G401 (cell line): ENCODE measurements around the gene ELOB. TPM values are rescaled to one million over a fixed set of nuclear protein-coding genes. Genes with fewer than 3 reads are reported as not detected.

Source experiments
- DNase-seq: peaks from one replicate; pipeline ENCODE4 v3.0.0-alpha.2; 2015; ENCODE audit warnings: low spot score
- in situ Hi-C: cut with HindIII; loops from 2 replicates; pipeline ENCODE4 v1.10.0; 2016; ENCODE audit warnings: low sequenced_read_pairs, mixed read lengths
- total RNA-seq: library from RNA; depleted of rRNA; stranded (reverse); fragments of >200 nt; shearing (Covaris generic); gene quantifications from 2 replicates; pipeline ENCODE4 v1.2.3, GENCODE V29; 2014

Gene ELOB
- total RNA-seq, 1 experiment from 2014 or later, result 178 TPM

DNA sequence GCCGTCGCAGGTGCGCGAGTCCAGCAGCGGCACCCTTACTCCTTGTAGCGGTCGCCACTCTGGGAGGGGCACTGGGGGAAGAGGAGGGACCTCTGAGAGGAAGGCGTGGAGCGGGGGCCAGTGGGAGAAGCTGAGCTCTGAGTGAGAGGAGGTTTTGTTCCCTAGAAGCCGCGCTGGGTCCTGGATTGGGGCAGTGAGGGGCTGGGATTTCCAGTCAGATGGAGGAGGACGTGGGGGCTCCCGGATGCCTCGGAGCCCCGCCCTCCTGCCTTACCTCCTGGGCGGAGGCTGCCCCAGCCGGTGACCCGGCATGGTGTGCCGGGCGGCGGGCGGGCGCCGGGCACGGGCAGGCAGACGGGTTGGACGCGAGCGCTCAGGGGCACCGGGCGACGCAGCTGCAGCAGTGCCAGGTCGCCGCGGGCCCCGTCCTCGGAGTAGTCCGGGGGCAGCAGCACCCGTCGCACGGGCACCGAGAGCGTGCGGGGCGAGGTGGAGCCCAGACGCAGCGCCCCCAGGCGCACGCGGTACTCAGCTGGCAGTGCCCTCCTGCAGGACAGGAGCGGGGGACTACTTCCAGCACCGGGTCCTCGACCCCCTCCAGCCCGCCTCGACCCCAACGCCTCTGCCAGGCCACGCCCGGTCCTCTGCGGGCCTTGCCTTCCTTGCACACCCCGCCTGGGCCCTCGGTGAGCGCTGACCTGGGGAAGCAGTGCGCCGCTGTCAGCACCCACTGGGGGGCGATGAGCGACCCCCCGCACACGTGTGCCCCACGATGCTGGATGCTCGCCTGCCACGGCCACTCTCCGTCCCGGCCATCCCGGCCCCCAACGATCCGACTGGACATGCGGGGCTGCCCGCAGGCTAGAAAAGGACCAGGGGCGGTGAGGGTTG is 8.3 kb upstream of the ELOB start:
- in situ Hi-C loops, result no loop called here
- no peak for DNase-seq

DNA sequence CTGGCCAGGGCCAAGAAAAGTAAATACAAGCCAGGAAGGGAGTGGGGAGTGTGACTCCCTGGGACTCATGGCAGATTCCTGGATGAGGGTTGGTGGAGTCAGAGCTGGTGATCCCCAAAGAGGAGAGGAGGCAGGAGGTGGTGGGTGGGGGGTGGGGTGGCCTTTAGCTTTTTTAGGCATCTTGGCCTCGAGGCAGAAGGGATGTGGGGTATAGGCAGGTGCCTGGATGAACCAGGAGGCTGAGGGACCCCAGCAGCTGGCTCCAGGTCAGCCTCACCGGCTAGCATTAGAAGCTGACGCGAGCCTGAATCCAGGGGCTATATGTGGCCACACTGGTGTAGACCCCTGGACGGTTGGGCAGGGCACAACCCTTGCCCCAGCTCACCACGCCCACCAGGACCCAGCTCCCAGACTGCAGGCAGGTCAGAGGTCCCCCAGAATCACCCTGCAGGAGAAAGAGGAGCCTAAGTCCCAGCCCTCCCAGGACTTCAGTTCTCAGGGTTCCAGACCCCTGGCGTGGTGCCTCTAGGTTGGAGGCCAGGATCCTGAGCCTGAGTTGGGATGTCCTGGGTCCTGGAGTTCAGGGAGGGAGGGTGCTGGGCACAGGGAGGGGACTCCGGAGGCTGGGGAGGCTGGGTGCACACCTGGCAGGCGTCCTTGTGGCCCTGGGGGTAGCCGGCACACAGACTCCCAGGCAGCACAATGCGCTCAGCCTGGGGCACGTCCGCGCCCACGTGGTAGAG is 7.4 kb upstream of the ELOB start:
- no peak for DNase-seq
- in situ Hi-C loops, result no loop called here

DNA sequence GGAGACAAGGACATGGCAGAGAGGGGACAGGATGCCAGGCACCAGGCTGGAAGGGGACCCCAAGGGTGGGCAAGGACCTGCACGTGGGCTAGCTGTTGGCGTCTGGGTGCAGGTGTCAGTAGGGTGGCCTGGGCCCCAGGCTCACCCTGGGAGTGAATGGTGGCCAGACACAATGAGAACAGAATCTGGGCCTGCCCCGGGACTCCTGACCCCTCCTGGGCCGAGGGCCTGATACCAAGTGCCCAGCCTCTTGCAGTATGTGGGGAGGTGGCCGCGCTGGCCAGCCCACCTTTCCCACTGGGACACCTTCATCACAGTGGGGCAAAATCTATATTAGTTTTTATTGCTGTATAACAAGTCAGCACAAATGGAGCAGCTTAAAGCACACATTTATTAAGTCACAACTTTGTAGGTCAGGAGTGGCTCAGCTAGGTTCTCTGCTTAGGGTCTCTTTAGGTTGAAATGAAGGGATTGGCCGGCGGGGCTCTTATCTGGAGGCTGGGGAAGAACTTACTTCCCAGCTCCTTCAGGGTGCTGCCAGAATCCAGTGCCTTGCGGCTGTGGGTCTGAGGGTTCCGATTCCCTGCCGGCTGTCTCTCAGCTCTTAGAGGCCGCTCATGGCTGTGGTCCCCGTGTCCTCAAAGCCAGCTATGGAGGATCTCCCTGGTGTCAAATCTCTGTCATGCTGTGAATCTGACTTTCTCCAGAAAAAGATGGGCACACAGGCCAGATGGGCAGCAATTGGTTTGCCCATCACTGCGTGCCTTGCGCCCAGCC is 6.7 kb upstream of the ELOB start:
- in situ Hi-C loops, result no loop called here
- no peak for DNase-seq

DNA sequence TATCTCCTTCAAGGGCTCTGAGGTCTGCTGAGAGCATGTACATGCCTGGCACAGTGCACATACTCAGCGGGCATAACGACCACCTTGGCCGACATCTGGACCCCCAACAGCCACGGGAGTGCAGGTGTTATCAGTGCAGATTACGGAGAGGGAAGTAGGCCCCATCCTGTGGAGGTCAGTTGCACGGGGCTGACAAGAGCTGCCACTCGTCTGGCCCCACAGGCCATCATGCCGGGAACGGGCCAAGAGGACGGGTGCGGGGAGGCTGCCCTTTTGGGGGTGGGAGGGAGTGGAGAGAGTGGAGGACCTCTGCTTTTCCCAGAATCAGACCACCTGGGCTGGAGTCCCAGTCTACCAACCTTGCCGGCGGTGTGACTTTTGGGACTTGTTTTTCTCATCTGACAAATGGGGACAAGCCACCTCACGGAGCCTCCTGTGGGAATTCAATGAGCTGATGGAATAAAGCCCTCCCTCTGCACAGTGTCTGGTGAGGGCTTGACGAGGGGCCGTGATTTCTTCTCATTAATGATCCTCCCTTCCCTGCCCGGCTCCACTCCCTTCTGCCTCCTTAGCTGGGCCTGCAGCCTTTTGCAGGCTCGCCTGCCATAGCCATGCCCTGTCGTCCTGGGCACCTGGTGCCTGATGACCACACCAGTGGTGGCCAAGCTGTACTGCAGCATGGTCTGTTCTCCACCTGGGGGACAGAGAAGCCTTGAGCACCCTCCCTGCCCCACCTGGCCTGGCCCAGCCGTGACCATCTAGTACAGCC is 5.7 kb upstream of the ELOB start:
- in situ Hi-C loops, result no loop called here
- no peak for DNase-seq

DNA sequence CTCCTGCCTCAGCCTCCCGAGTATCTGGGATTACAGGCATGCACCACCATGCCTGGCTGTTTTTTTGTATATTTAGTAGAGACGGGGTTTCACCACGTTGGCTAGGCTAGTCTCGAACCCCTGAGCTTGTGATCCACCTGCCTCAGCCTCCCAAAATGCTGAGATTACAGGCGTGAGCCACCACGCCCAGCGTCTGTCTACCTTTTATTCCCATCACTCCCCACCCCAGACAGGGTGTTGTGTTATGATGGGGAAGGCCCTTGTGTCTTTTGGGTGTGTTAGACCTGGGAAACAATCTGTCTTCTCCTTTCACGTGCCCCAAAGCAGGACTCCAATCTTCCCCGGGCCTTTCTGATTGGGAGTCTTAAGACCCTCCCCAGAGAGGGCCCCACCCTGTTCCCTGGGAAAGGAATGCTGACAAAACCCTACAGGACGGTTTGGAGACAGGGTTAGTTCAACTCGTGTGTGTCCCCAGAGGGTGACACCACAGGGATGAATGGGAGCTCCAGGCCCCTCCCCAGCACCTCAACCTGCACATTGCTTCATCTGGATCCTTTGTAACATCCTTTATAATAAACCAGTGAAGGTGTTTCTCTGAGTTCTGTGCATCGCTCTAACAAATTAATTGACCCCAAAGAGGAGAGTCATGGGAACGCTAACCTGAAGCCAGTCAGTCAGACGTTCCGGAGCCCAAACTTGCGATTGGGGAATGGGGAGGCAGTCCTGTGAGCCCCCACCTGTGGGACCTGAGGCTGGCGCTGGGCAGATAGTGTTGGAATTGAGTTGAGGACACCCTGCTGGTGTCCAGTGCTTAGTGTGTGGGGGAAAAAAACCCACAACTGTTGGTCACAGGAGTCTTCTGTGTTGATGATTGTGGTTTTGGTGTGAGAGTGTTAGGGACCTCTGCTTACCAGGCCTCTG is 3.2 kb upstream of the ELOB start:
- in situ Hi-C loops, result no loop called here
- DNase-seq, result no peak

DNA sequence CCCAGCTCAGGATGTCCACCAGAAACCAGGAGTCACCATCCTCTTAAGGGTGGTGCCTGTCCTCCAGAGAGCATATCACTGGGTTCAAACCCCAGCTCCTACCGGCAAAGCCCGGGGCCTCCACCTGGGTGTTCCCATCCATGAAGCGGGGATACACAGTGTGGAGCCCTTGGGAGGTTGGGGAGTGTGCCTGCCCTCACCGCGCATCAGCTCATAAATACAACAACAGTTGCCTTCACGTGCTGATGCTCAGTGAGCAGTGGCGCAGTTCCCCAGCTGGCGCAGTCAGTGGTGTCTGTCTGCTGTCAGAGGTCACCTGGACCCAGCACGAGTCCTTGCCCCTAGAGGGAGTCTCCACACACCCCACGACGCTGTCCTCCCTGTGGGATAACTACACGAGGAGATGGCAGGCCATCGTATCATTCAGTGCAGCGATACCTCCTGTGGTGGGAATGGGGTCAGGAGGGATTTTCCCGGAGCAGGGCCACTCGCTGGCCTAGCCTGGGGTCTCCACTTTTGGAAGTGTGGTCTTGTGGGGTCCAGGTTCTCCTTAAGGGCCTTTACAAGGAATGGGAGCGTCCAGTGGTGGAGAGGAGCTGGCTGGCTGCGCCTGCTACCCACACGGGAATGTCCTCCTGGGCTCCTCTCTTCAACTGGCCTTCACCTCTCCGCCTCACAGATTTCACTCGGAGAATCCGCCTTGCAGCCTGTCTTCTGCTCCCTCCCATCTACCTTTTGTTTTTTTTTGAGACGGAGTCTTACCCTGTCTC is 2.3 kb upstream of the ELOB start:
- in situ Hi-C loops, result no loop called here
- DNase-seq, result no peak

DNA sequence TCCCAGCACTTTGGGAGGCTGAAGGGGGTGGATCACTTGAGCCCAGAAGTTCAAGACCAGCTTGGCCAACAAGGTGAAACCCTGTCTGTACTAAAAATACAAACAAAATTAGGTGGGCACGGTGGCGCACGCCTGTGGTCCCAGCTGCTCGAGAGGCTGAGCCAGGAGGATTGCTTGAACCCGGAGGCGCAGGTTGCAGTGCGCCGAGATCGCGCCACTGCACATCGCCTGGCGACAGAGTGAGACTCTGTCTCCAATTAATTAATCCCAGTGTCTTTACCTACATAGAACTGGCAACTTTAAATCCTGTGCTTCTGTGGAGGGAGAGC is 1.5 kb upstream of the ELOB start:
- in situ Hi-C loops, result no loop called here

DNA sequence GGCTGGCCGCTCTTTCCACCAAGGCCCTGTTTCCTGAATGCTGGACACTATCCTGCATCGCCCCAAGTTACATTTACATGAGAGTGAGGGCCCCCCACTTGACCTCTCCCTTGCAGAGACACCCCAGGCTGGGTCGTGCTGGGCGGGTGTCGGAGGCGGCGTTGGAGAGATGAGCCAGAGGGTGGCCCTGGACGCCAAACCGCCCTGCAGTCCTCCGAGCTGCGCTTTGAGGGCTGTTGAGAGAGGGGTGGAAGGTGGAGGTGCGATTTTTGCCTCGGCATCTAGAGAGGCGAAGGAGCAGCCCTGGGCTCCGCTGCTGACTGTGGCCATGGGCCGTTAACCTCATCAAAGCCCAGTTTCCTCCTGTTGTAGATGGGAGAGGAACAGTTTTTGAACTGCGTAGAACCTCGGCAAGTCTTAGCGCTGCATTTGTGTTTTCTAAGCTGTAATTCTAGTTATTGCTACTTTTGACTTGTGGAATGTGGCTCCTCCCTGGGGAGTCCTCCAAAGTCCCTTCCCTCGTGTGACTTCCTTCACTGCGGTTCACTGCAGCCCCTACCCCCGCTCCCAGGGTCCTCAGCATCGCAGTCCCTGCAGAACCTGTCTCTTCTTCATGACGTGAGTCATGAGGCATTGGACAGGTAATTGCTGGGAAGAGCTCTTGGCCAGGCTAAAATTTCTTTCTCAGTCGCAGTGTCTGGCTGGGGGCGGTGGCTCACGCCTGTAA is 986 bp upstream of the ELOB start:
- in situ Hi-C loops, result no loop called here
- peak; percentile 51 for DNase-seq

More for the DNA sequence above, 1.5 kb upstream of the ELOB start:
- no peak for DNase-seq

DNA sequence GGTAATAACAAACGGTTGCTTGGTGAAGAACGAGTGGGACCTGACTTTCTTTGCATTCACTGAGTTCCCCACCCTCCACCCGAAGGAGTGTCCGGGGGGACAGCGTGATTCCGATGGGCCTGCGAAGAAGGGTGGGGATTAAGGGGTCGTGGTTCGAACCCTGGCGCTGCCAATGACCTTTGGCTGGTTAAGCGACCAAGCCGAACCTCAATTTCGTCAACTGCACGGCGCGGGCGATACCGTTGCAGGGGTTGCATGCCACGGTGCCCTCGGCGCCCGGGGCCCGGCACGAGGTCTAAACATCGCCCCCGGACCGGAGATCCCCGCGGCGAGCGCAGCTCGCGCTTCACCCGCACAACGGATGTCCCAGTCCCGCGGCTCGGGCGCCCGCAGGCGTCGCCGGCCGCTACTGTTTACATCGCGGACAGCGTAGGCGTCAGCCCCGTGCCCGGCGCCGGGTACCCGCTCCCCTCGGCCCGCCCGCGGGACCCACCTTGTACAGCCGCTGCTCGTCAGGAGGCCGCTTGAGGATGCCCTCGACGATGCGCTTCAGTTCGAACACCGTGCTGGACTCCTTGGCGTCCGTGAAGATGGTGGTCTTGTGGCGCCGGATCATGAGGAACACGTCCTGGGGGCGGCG is 460 bp downstream of the ELOB start:
- DNase-seq, result no peak
- in situ Hi-C loops, result no loop called here

DNA sequence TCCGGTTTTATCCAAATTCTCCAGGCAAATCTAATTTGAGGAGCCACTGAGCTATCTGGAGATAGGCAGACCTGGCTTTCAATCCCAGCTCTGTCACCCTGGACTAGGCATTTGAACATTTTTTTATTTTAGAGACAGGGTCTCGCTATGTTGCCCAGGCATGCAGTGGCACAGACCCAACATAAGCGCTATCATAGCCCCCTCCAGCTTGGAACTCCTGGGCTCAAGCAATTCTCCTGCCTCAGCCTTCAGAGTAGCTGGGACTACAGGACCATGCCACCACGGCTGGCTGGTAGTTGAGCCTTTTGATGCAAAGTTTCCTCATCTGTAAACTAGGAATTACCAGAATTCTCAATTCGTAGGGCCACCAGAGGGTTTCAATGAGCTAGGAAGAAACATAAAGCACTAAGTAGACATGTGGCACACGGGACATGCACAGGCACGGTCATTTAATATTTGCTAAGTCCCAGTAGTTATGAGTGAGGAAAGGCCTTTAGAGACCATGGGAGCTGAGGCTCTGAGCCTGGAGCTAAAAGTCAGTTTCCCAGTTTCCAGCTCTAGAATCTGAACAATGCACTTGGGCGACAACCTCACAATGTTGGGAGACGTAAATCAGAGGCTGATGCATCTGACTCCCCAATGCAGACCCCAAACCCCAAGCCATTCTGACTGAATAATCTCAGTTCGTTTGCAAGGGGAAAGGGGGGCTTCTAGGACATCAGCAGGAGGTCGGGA is 1.1 kb downstream of the ELOB start:
- in situ Hi-C loops, result no loop called here
- no peak for DNase-seq

DNA sequence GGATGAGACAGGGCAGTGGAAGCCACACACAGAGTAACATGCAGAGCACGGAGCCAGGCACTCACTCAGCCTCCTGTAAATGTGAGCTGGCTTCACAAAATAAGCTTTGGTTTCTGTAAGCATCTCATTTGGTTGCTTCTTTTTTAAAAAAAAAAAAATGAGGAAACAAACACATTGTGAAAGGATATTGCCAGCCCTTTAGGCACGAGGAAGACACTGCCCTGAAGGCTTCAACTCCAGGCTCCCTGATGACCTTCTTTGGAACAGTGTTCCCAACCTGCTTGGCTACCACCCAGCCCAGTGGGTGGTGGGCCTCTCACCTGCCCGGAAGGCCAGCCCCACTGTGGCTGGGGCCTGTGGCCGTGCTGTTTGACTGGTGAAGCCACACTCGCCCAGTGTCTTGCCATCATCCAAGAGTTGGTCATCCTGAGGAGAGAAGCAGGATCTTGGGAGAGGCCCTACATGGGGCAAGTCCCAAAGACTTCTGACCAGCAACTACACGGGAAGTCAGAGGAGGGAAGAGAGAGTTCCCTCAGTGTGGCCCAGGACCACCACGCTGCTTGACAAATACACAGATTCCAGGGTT is 1.9 kb downstream of the ELOB start:
- in situ Hi-C loops, result no loop called here
- no peak for DNase-seq

DNA sequence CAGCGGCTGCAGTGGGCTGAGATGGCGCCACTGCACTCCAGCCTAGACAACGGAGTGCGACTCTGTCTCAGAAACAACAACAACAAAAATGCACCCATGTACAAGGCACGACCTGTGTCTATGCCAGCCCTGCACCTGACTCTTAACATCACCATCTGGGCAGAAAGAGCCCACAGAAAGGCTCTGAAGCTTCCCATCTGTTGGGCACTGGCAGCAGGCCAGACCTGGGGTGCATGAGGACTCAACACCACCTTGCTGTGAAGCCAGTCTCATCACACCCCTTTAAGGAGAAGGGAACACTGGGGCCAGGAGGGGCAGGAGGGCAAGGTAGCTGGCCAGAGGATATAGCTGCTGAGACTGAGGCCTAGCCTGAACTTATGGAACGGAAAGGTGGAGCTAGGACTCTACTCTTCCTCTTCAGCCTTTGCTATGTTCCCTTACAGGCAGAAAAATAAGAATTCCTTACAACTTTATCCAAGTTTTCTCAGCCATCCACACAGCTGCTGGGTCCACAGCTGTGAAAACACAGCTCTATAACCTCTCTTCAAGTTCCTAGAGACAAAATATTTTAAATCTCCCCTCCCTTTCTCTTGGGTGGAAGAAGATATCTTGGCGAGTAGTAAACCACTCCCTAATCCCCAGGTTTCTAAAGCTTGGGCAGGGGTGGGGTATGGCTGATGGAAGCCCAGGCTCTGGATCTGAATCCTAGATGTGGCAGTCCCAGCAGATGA is 2.8 kb downstream of the ELOB start:
- peak; percentile 66 for DNase-seq
- in situ Hi-C loops, result no loop called here

DNA sequence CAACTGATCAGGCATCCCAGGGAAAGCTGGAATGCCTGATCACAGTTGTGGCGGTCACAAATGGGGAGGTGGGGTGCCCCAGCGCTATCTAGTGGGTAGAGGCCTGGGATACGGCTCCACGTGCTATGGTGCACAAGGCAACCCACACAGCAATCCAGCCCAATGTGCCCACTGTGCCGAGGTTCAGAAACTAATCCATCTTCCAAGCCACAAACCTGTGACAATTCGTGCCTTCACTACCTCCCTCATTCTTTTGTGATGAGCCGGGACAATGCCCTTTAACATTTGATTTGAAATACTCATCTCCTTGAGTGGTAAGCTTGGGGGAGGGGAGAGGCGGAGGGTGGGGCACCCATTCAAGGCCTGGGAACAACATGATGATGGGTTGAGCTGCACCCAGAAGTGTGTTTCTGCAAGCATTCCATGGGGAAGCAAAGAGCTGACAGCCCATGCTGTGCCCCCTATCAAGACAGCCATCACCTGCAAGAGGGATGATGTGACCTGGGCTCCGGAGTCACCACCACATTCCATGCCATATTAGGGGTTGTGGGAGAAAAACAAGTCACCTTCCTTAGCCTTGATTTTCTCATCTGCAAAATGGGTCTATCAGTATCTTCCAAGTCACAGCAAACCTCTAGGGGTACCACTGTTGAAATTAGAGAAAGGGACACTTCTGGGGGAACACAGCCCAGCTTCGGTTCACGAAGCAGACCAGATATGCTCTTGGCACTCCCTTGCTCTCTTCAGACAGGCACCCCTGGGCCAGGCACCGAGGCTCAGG is 3.7 kb downstream of the ELOB start:
- no peak for DNase-seq
- in situ Hi-C loops, result no loop called here
